Measurements from ENCODE around the gene GAB3.
A peak's percentile ranks its signal among the peaks of the same experiment; 100 is the strongest.

GRCh38 chrX:154714925-154715324 lies 36.0 kb downstream of the GAB3 start:
- TF ChIP-seq POLR2AphosphoS5 (IDR thresholded peaks at IDR 0.05) (no peak), CTCF (IDR thresholded peaks at IDR 0.05) (peak; percentile 55 to 65 (median 61))

Data from sigmoid colon (tissue), 4 donors.